H9 (cell line): Measurements from ENCODE around the gene EML1. TPM values are rescaled to one million over a fixed set of nuclear protein-coding genes. Genes with fewer than 3 reads are reported as not detected.

Source experiments
- DNase-seq: peaks from one replicate; pipeline ENCODE4 v3.0.0-alpha.2; 2017
- H2AFZ ChIP-seq: one replicate; pipeline ENCODE4 v1.6.1; 2013; ENCODE audit warnings: mild to moderate bottlenecking, low read length, control low read depth, moderate library complexity
- H2AK5ac ChIP-seq: 2 replicates; pipeline ENCODE4 v1.6.1; 2013; ENCODE audit warnings: low read length, control low read depth, mixed read lengths; ENCODE audit not compliant: insufficient read length
- H2BK120ac ChIP-seq: one replicate; pipeline ENCODE4 v1.6.1; 2013; ENCODE audit warnings: low read depth, mild to moderate bottlenecking, low read length, control low read depth, inconsistent platforms; ENCODE audit not compliant: poor library complexity, severe bottlenecking
- H2BK12ac ChIP-seq: 2 replicates; pipeline ENCODE4 v1.6.1; 2013; ENCODE audit warnings: low read length, control low read depth, mixed read lengths, low read depth; ENCODE audit not compliant: insufficient read length
- H2BK15ac ChIP-seq: 2 replicates; pipeline ENCODE4 v1.6.1; 2013; ENCODE audit warnings: low read depth, low read length, control low read depth
- H2BK20ac ChIP-seq: one replicate; pipeline ENCODE4 v1.6.1; 2013; ENCODE audit warnings: low read depth, mild to moderate bottlenecking, low read length, control low read depth, inconsistent platforms; ENCODE audit not compliant: poor library complexity, severe bottlenecking
- H2BK5ac ChIP-seq: 2 replicates; pipeline ENCODE4 v1.6.1; 2013; ENCODE audit warnings: low read length, control low read depth, mixed read lengths; ENCODE audit not compliant: insufficient read length
- H3K14ac ChIP-seq: 2 replicates; pipeline ENCODE4 v1.6.1; 2013; ENCODE audit warnings: low read length, control low read depth; ENCODE audit not compliant: insufficient read depth
- H3K18ac ChIP-seq: 2 replicates; pipeline ENCODE4 v1.6.1; 2013; ENCODE audit warnings: low read depth, mild to moderate bottlenecking, mixed read lengths, low read length, control low read depth; ENCODE audit not compliant: insufficient read length
- H3K23ac ChIP-seq: 2 replicates; pipeline ENCODE4 v1.6.1; 2013; ENCODE audit warnings: low read length, control low read depth, mixed read lengths, low read depth; ENCODE audit not compliant: insufficient read length
- H3K23me2 ChIP-seq: 2 replicates; pipeline ENCODE4 v1.6.1; 2013; ENCODE audit warnings: low read depth, mild to moderate bottlenecking, mixed read lengths, low read length, control low read depth; ENCODE audit not compliant: insufficient read length, poor library complexity, severe bottlenecking
- H3K27ac ChIP-seq: 2 replicates; pipeline ENCODE4 v1.5.1; 2013; ENCODE audit warnings: low read length, control low read depth, mixed read lengths, low read depth; ENCODE audit not compliant: insufficient read length
- H3K27me3 ChIP-seq: 2 replicates; pipeline ENCODE4 v1.6.1; 2013; ENCODE audit warnings: low read length, control low read depth, inconsistent platforms; ENCODE audit not compliant: insufficient read depth
- H3K4ac ChIP-seq: 2 replicates; pipeline ENCODE4 v1.6.1; 2013; ENCODE audit warnings: low read depth, mild to moderate bottlenecking, control low read depth, inconsistent platforms, low read length, moderate library complexity
- H3K4me1 ChIP-seq: 2 replicates; pipeline ENCODE4 v1.6.1; 2013; ENCODE audit warnings: low read length, control low read depth, inconsistent platforms; ENCODE audit not compliant: insufficient read depth
- H3K4me2 ChIP-seq: 2 replicates; pipeline ENCODE4 v1.6.1; 2013; ENCODE audit warnings: low read length, control low read depth, mixed read lengths; ENCODE audit not compliant: insufficient read length, insufficient read depth
- H3K56ac ChIP-seq: 2 replicates; pipeline ENCODE4 v1.6.1; 2013; ENCODE audit warnings: low read depth, mild to moderate bottlenecking, mixed read lengths, low read length, control low read depth; ENCODE audit not compliant: insufficient read length
- H3K79me1 ChIP-seq: 2 replicates; pipeline ENCODE4 v1.6.1; 2013; ENCODE audit warnings: low read depth, mild to moderate bottlenecking, moderate library complexity, low read length, control low read depth, inconsistent platforms; ENCODE audit not compliant: insufficient read depth, poor library complexity, severe bottlenecking
- H3K79me2 ChIP-seq: 2 replicates; pipeline ENCODE4 v1.6.1; 2013; ENCODE audit warnings: low read length, control low read depth, inconsistent platforms; ENCODE audit not compliant: insufficient read depth
- H3K9ac ChIP-seq: 2 replicates; pipeline ENCODE4 v1.6.1; 2013; ENCODE audit warnings: low read length, control low read depth, mixed read lengths; ENCODE audit not compliant: insufficient read length; ENCODE audit errors: extremely low read depth
- H3K9me3 ChIP-seq: one replicate; pipeline ENCODE4 v1.6.1; 2013; ENCODE audit warnings: low read depth, low read length, inconsistent platforms; ENCODE audit not compliant: control insufficient read depth
- H3T11ph ChIP-seq: one replicate; pipeline ENCODE4 v1.6.1; 2013; ENCODE audit warnings: mild to moderate bottlenecking, low read length, control low read depth, inconsistent platforms
- H4K20me1 ChIP-seq: one replicate; pipeline ENCODE4 v1.6.1; 2013; ENCODE audit not compliant: control insufficient read depth, insufficient read length, insufficient read depth
- H4K5ac ChIP-seq: 2 replicates; pipeline ENCODE4 v1.6.1; 2013; ENCODE audit warnings: low read depth, mild to moderate bottlenecking, mixed read lengths, low read length, control low read depth; ENCODE audit not compliant: insufficient read length
- H4K8ac ChIP-seq: replicated peaks from 2 replicates; pipeline ENCODE4 v1.6.1; 2013; ENCODE audit warnings: low read length, control low read depth, mixed read lengths, low read depth; ENCODE audit not compliant: insufficient read length
- H4K91ac ChIP-seq: 2 replicates; pipeline ENCODE4 v1.6.1; 2013; ENCODE audit warnings: low read depth, mild to moderate bottlenecking, moderate library complexity, mixed read lengths, low read length, control low read depth; ENCODE audit not compliant: insufficient read length
- H3K27ac Mint-ChIP-seq, 3 experiments: 2 replicates in 2 of 3; 3 replicates in 1 of 3; pipeline ENCODE4 v1.8.0; 2020 to 2021; ENCODE audit warnings: mixed read lengths in 3 of 3, mild to moderate bottlenecking in 1 of 3, moderate library complexity in 1 of 3
- H3K27me3 Mint-ChIP-seq: 2 replicates; pipeline ENCODE4 v1.8.0; 2021; ENCODE audit warnings: low read depth, mild to moderate bottlenecking, moderate library complexity, mixed read lengths
- H3K36me3 Mint-ChIP-seq, 3 experiments: 2 replicates in 2 of 3; 3 replicates in 1 of 3; pipeline ENCODE4 v1.8.0; 2020 to 2021; ENCODE audit warnings: low read depth in 3 of 3, mixed read lengths in 3 of 3; ENCODE audit not compliant: insufficient read depth in 1 of 3
- H3K4me1 Mint-ChIP-seq, 2 experiments: 2 replicates each; pipeline ENCODE4 v1.8.0; 2020; ENCODE audit warnings: mixed read lengths in 2 of 2
- H3K4me3 Mint-ChIP-seq, 2 experiments: 2 replicates in 1 of 2; 3 replicates in 1 of 2; pipeline ENCODE4 v1.8.0; 2020 to 2021; ENCODE audit warnings: mild to moderate bottlenecking in 2 of 2, mixed read lengths in 2 of 2, moderate library complexity in 1 of 2
- H3K9me3 Mint-ChIP-seq, 2 experiments: 2 replicates in 1 of 2; 3 replicates in 1 of 2; pipeline ENCODE4 v1.8.0; 2020; ENCODE audit warnings: mild to moderate bottlenecking in 2 of 2, mixed read lengths in 2 of 2, moderate library complexity in 1 of 2
- CTCF ChIP-seq: fragments of 200-600 bp; sonication (generic); conservative IDR thresholded peaks from 3 replicates; pipeline ENCODE4 v1.8.0; 2021; ENCODE audit warnings: antibody characterized with exemption, mild to moderate bottlenecking
- WGBS: extraction: QIAGEN DNeasy Blood & Tissue Kit; methylation state at CpG from one replicate; pipeline ENCODE4 v1.1.7; 2013; ENCODE audit warnings: missing lambda C conversion rate, low lambda C conversion rate, mixed read lengths; ENCODE audit not compliant: insufficient read length; ENCODE audit errors: extremely low coverage; 5-methylcytosine and 5-hydroxymethylcytosine counted together
- total RNA-seq: library from RNA; stranded (reverse); gene quantifications from 2 replicates; pipeline ENCODE4 v1.2.1, GENCODE V29; 2021

EML1 gene
- total RNA-seq, 1 experiment from 2014 or later, result 16.7 TPM

GRCh38 chr14:99888149-99888548 is 94.9 kb downstream of the EML1 start:
- H3K27me3 ChIP-seq, result no peaks in the 10 kb centered on the region
- DNase-seq, result no peak
- no peak overlapping the region for H3K4me2 ChIP-seq
- H3K27me3 Mint-ChIP-seq, result peaks cover 8% of the 10 kb centered on the region
- no peaks in the 10 kb centered on the region for H3K23me2 ChIP-seq
- H3K79me2 ChIP-seq, result no peaks in the 10 kb centered on the region
- H3K23ac ChIP-seq, result no peak overlapping the region
- no peaks in the 10 kb centered on the region for H3K9me3 ChIP-seq
- H2BK12ac ChIP-seq, result no peak overlapping the region
- H4K20me1 ChIP-seq, result no peaks in the 10 kb centered on the region
- H2BK15ac ChIP-seq, result no peak overlapping the region
- no peak overlapping the region for H3K4ac ChIP-seq
- H2BK120ac ChIP-seq, result no peak overlapping the region
- no peaks in the 10 kb centered on the region; a peak in 1 of 5 replicates for H3K9me3 Mint-ChIP-seq
- H3K4me1 Mint-ChIP-seq, result peaks cover 66 to 69% of the 10 kb centered on the region in 2 experiments
- no peaks in the 10 kb centered on the region; the same call in 1 of the 2 replicates for H3K4me1 ChIP-seq
- WGBS, result no CpG with 5 or more reads among the region's 5 CpGs
- H3T11ph ChIP-seq, result no peak overlapping the region
- no peak overlapping the region for H3K27ac ChIP-seq
- no peak overlapping the region for H2AK5ac ChIP-seq
- no peak overlapping the region; a peak in 1 of 5 replicates for H3K4me3 Mint-ChIP-seq
- no peak overlapping the region for H2BK5ac ChIP-seq
- no peak overlapping the region for H3K9ac ChIP-seq
- no peak overlapping the region for H2AFZ ChIP-seq
- no peak overlapping the region for H2BK20ac ChIP-seq
- no peak overlapping the region for H3K18ac ChIP-seq
- no peaks in the 10 kb centered on the region; a peak in 1 of 7 replicates for H3K36me3 Mint-ChIP-seq
- no peak overlapping the region for H4K91ac ChIP-seq
- H3K27ac Mint-ChIP-seq, result no peak overlapping the region; a peak in 1 of 7 replicates
- no peak overlapping the region for H4K5ac ChIP-seq
- TF ChIP-seq CTCF, result no peak
- no peak overlapping the region for H3K56ac ChIP-seq
- no peak overlapping the region for H4K8ac ChIP-seq
- H3K79me1 ChIP-seq, result no peaks in the 10 kb centered on the region
- H3K14ac ChIP-seq, result no peak overlapping the region
